SK-N-SH treated with all-trans-retinoic acid at 6 μM for 48 hours (cell line): ENCODE data around the gene KCNK4.
A peak's percentile ranks its signal among the peaks of the same experiment; 100 is the strongest.

Experiments used
- ATAC-seq: fragments of 200-7000 bp; cut with Tn5 transposase; 3 replicates; pipeline ENCODE4 v1.9.1; 2020; ENCODE audit warnings: mild to moderate bottlenecking, moderate library complexity
- CSDC2 ChIP-seq: fragments of 250-450 bp; sonication (Bioruptor Pico); IDR thresholded peaks from 2 replicates; pipeline ENCODE4 v1.5.0; 2020; ENCODE audit warnings: mild to moderate bottlenecking, moderate library complexity
- ESRRG ChIP-seq: fragments of 250-450 bp; sonication (Bioruptor Pico); IDR thresholded peaks from 2 replicates; pipeline ENCODE4 v1.6.1; 2021; ENCODE audit warnings: mild to moderate bottlenecking
- GLIS3 ChIP-seq: fragments of 250-450 bp; sonication (Bioruptor Pico); IDR thresholded peaks from 2 replicates; pipeline ENCODE4 v1.5.0; 2020; ENCODE audit warnings: mild to moderate bottlenecking, moderate library complexity
- ISL1 ChIP-seq: fragments of 250-450 bp; sonication (Bioruptor Pico); IDR thresholded peaks from 2 replicates; pipeline ENCODE4 v2.1.2; 2022; ENCODE audit warnings: mild to moderate bottlenecking, moderate library complexity
- OSR1 ChIP-seq: fragments of 250-450 bp; sonication (Bioruptor Pico); IDR thresholded peaks from 2 replicates; pipeline ENCODE4 v1.8.0; 2022; ENCODE audit warnings: moderate library complexity, mild to moderate bottlenecking, inconsistent platforms
- PPARA ChIP-seq: fragments of 250-450 bp; sonication (Bioruptor Pico); IDR thresholded peaks from 2 replicates; pipeline ENCODE4 v1.5.0; 2020; ENCODE audit warnings: mild to moderate bottlenecking, borderline replicate concordance
- RARB ChIP-seq: fragments of 250-450 bp; sonication (Bioruptor Pico); IDR thresholded peaks from 2 replicates; pipeline ENCODE4 v1.8.0; 2021; ENCODE audit warnings: mild to moderate bottlenecking, moderate library complexity
- SNAI2 ChIP-seq: fragments of 250-450 bp; sonication (Bioruptor Pico); IDR thresholded peaks from 2 replicates; pipeline ENCODE4 v1.5.0; 2020; ENCODE audit warnings: mild to moderate bottlenecking, moderate library complexity
- TSHZ2 ChIP-seq: fragments of 250-450 bp; sonication (Bioruptor Pico); IDR thresholded peaks from 2 replicates; pipeline ENCODE4 v1.5.0; 2020; ENCODE audit warnings: mild to moderate bottlenecking, moderate library complexity
- ZFP3 ChIP-seq: fragments of 250-450 bp; sonication (Bioruptor Pico); IDR thresholded peaks from 2 replicates; pipeline ENCODE4 v1.5.0; 2020; ENCODE audit warnings: mild to moderate bottlenecking, moderate library complexity
- ZFP30 ChIP-seq: fragments of 450-650 bp; formaldehyde crosslinking; IDR thresholded peaks from 2 replicates; pipeline ENCODE4 v1.5.0; 2022; ENCODE audit warnings: mild to moderate bottlenecking, moderate library complexity
- ZNF565 ChIP-seq: fragments of 450-650 bp; formaldehyde crosslinking; conservative IDR thresholded peaks from 2 replicates; pipeline ENCODE4 v1.5.0; 2020; ENCODE audit warnings: low read depth, mild to moderate bottlenecking, moderate library complexity
- ZNF70 ChIP-seq: fragments of 450-650 bp; formaldehyde crosslinking; IDR thresholded peaks from 2 replicates; pipeline ENCODE4 v1.5.0; 2020; ENCODE audit warnings: mild to moderate bottlenecking, moderate library complexity
- ZNF8 ChIP-seq: fragments of 450-650 bp; formaldehyde crosslinking; IDR thresholded peaks from 2 replicates; pipeline ENCODE4 v1.5.0; 2020; ENCODE audit warnings: mild to moderate bottlenecking, moderate library complexity
- TF ChIP-seq, protein P1 (sequence below): fragments of 250-450 bp; sonication (Bioruptor Pico); IDR thresholded peaks from 2 replicates; pipeline ENCODE4 v1.8.0; 2020; ENCODE audit warnings: mild to moderate bottlenecking, moderate library complexity, borderline replicate concordance
- TF ChIP-seq, protein P2 (sequence below): fragments of 250-450 bp; sonication (Bioruptor Pico); IDR thresholded peaks from 2 replicates; pipeline ENCODE4 v1.5.1; 2021; ENCODE audit warnings: mild to moderate bottlenecking, moderate library complexity

KCNK4 gene

GRCh38 chr11:64291262-64291751 is at the start of gene KCNK4:
Gene KCNK4, plus strand, starts transcription at chr11:64291302. Its CDS starts 1,717 bp downstream, at chr11:64293019.
- ATAC-seq, result peak; percentile 9; the same call in 1 of the 3 replicates
- TF ChIP-seq ISL1 (CRISPR knock-in tag) (no peak), OSR1 (CRISPR knock-in tag) (no peak), ZFP30 (no peak), PPARA (CRISPR knock-in tag) (no peak), ZNF70 (CRISPR knock-in tag) (no peak), GLIS3 (no peak), ESRRG (CRISPR knock-in tag) (no peak), TSHZ2 (no peak), ZNF565 (CRISPR knock-in tag) (no peak), ZFP3 (CRISPR knock-in tag) (no peak)
- TF ChIP-seq, protein P1, sequence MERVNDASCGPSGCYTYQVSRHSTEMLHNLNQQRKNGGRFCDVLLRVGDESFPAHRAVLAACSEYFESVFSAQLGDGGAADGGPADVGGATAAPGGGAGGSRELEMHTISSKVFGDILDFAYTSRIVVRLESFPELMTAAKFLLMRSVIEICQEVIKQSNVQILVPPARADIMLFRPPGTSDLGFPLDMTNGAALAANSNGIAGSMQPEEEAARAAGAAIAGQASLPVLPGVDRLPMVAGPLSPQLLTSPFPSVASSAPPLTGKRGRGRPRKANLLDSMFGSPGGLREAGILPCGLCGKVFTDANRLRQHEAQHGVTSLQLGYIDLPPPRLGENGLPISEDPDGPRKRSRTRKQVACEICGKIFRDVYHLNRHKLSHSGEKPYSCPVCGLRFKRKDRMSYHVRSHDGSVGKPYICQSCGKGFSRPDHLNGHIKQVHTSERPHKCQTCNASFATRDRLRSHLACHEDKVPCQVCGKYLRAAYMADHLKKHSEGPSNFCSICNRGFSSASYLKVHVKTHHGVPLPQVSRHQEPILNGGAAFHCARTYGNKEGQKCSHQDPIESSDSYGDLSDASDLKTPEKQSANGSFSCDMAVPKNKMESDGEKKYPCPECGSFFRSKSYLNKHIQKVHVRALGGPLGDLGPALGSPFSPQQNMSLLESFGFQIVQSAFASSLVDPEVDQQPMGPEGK (CRISPR knock-in tag), result no peak

DNA sequence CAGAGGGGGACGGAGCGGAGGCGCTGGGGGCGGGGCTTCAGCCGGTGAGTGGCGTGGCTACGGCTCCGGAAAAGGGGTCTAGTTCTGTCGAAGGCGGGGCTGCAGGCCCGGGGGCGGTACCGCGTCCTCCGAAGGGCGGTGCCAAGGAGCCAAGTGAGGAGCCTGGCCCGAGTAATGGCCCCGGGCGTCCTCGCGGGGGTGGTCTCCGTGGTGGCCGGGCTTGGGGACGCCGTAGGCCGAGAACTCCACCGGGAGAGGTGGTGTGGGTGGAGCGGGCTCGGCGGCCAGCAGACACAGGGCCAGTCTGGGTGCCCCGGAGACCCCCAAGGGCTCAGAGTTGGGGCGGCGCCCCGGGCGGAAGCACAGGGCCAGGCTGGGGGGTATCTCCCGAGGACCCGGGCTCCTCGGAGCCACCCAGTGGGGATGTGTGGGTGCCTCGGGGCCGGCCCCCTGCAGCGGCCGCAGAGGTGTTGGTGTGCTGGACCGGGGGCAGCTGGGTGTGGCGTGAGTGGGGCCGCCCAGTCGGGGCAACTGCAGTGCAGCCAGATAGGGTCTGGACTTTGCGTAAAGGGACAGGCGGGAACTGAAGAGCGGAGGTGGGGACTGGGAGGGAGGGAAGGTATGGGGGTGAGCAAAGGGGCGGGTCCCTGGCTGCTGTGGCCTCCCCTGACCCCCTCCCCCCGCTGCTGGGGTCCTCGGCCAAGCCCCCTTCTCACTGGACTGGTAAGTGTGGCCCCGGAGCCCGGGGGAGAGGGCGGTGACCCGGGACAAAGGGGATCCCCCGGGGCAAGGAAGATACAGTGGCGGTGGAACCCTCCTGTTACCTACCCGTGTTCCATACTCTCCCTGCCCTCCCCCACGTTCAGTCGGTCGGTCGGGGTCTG is 49.4 kb upstream of the KCNK4 start:
- TF ChIP-seq ZFP30, result no peak
- TF ChIP-seq, protein P2, sequence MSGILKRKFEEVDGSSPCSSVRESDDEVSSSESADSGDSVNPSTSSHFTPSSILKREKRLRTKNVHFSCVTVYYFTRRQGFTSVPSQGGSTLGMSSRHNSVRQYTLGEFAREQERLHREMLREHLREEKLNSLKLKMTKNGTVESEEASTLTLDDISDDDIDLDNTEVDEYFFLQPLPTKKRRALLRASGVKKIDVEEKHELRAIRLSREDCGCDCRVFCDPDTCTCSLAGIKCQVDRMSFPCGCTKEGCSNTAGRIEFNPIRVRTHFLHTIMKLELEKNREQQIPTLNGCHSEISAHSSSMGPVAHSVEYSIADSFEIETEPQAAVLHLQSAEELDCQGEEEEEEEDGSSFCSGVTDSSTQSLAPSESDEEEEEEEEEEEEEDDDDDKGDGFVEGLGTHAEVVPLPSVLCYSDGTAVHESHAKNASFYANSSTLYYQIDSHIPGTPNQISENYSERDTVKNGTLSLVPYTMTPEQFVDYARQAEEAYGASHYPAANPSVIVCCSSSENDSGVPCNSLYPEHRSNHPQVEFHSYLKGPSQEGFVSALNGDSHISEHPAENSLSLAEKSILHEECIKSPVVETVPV (CRISPR knock-in tag), result 0 out of 2 replicates have a peak, but pooled peaks have one; percentile 43
- peak; percentile 83 for ATAC-seq

DNA sequence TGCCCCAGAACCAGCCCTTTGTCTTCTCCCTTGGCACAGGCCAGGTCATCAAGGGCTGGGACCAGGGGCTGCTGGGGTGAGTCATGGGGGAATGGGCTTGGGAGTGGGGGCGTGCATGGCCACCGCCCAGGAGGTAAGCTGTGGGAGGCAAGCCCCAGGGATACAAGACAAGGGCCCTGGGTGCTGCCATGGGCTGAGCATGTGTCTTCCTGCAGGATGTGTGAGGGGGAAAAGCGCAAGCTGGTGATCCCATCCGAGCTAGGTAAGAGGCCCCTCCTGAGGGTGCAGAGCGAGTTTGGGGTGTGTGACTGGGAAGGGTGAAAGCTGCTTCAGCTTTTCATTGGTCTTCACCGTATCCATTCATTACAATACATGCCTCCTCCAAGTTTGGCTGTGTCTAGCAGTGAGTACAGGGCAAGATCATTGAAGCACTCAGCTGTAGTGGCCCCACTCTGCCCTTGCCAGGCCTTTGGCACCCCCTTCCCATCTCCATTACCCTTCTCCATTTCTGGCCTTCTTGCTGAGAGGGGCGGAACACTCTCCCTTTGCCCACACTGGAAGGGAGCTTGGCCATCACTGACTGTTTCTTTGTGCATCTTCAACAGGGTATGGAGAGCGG is 47.8 kb upstream of the KCNK4 start:
- no peak for TF ChIP-seq CSDC2 (CRISPR knock-in tag)
- TF ChIP-seq, all 23 proteins: peak for 0
- no peak for ATAC-seq

GRCh38 chr11:64244107-64244506 is 47.0 kb upstream of the KCNK4 start:
- TF ChIP-seq TSHZ2 (no peak), OSR1 (CRISPR knock-in tag) (no peak)
- no peak for ATAC-seq

GRCh38 chr11:64244966-64245365 is 46.1 kb upstream of the KCNK4 start:
- no peak for ATAC-seq
- TF ChIP-seq GLIS3 (no peak), ESRRG (CRISPR knock-in tag) (no peak), RARB (CRISPR knock-in tag) (no peak), ZFP30 (no peak), ZNF565 (CRISPR knock-in tag) (no peak), TSHZ2 (no peak), SNAI2 (CRISPR knock-in tag) (no peak), ZNF8 (CRISPR knock-in tag) (no peak), ZNF70 (CRISPR knock-in tag) (no peak)
- TF ChIP-seq, protein P2 (CRISPR knock-in tag), result no peak
